HG03354 (cell line): ENCODE results near the gene ASIC2.

ENCODE experiments used
- ATAC-seq: cut with Tn5 transposase; IDR thresholded peaks from one replicate; pipeline ENCODE4 v1.9.1; 2021; ENCODE audit warnings: mild to moderate bottlenecking; ENCODE audit not compliant: unreplicated experiment, poor library complexity, severe bottlenecking

The ASIC2 gene

DNA sequence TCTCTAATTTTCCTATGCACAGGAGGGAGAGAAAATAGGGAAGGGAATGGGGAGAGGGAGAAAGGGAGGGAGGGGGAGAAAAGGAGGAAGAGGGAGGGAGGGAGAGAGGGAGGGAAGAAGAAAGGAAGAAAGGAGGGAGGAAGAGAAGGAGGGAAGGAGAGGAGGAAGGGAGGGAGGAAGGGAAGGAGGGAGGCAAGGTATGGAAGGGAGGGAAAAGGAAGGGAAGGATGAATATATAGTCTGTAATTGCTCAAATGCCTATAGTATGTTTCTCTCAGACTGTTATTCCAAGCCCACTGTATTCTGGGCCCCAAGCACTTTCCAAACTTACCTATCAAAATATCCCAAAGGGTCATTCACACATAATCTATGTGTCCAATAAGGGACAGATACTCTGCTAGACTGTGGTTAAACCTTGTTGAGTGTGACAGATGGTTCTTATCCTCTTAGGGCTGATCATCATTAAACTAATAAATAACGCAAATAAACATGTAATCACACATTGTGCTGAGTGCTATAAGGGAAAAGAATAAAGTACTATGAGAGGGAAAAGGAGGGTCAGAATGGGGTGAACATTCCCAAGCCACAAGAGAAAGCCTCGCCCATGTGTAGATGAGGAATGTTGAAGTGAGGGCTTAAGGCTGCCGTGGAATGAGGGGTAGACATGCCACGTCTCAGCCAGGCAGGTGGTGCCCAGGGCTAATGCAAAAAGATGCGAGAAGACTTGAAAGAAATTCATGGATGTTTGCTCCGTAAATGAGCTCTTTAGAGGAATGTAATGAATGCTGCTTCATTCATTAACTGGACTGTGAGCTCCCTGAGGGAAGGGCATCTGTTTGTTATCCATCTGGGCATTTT lies 30.6 kb downstream of the ASIC2 start:
- no peak for ATAC-seq

DNA sequence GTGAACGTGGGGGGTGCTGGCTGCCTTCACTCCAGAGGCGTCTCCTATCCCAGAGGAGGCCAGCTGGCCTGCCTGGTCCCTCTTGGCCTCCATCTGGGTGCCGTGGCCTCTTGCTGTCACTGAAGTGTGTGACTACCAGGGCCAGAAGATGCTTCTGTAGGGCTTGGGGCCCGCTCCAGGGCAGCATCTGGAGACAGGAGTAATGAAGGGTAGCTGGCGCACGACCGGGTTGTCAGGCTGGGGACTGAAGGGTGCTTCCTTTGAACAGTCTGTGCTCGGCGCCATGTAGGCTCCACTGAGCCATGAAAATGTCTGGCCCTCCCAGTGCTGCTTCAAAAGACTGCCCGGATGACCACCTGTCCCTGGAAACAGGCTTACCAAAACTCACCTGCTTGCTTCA lies 31.3 kb downstream of the ASIC2 start:
- no peak for ATAC-seq

DNA sequence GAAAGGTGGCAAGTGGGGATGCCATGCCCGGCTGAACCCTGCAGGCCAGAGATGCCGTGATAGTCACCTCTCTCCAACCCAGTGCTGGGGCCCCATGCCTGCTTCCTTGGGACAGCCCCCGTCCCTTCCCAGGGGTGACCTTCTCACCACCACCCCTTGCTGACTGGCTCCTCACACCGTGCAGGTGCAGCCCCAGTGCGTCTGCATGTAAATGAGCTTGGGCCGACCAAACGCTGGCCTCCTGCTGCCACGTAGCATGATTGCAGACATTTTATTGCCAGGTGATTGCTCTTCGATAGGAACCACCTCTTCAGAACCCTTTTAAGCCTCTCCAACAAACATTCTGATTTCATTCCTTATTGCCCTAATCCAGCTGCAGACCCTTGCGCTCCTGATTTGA lies 32.5 kb downstream of the ASIC2 start:
- ATAC-seq: no peak

DNA sequence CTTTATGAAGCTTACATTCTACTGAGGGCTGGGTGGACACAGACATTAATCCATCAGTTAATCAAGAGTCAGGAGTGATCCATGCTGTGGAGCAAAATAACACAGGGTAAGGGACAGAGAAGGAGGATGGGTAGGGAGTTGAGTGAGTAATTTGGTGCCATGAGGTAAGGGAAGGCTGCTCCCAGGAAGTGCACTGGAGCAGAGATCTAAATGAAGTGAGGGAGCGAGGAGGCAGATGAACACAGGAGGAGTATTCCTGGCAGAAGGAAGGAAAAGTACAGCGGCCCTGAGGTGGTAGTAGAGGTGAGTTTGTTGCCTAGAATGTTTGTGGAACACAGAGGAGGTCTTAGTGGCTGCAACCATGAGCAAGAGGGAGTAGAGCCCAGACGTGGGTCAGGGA lies 34.8 kb downstream of the ASIC2 start:
- ATAC-seq: no peak

DNA sequence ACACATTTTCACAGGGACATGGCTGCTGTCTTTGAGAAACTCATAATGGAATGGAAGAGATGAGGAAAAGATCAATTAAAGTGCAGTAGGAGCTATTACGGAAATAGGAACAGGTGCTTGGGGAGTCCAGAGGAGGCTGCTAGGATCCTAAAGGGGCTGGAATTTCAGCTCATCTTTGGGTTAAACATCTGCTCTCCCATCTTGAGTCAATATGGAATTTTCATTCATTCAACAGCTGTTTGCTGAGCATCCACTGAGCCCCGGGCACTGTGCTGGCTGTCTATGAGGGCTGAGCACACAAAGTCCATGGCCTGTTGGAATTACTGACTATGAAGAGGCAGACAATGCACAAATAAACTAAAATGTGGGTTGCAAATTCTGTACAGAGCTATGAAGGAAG lies 47.9 kb downstream of the ASIC2 start:
- no peak for ATAC-seq

DNA sequence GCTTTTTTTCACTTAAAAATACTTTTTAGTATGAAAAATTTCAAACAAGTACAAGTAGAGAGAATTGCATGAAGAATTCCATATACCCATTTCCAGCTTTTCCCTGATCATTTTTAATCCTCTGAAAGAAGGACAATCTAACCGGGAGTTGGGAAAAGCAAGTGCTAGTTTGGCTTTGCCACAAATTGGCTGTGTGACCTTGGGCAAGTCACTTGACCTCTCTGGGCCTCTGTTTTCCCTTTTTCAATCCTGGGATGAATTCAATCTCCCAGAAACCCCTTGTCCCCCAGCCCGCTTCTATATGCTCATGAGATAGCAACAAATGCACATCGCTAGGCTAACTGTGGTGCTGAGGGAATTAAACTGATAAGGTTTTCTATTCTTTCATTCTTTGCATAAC lies 49.4 kb downstream of the ASIC2 start:
- ATAC-seq: no peak

DNA sequence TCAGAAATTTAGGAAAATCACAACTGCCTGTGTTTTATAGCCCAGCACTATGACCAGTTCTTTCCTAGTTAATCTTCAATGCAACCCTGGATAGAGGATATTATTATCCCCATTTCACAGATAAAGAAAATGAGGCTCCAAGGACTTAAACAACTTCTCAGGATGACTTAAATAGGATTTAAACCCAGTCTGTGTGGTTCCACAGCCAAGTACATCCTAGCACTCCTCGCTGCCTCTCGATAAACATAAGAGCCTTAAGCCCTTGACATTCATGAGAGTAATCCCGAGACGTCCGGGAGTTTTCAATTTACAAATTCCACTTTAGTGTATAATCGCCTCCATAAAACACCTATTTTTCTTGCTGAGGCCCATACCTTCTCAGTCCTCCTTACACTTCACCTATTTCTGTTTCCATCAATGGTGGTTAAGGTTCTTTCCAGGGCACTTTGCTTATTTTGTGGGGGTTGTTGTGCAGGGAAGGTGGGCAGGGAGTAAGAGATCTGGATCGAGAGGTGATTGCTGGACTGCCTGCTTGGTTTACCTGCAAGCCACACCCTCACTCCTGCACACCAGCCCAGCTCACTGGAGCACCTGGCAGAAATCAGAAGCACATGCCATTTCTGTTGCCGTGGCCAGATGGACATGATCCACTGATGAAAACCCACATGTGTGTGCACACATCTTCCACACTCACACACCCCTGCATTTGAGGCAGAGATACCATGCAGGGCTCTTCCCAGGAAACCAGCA lies 50.5 kb downstream of the ASIC2 start:
- ATAC-seq: no peak

DNA sequence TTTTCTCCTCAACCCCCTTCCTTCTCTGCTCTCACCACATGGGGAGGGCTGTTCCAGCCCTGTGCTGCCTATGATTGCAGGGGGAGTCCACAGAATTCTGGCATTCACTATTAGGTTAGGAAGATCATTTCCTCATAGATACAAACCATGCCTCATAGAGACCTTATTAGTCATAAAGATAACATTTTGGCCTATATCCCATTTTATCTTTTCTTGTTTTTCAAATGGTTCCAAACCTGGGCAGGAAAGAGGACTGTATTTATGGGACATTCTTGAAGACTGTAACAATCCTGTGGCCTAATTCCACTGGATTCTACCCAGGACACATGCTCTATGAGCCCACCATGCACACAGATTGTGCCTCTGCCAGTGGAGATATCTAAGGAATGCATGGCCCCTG lies 51.7 kb downstream of the ASIC2 start:
- ATAC-seq: no peak

DNA sequence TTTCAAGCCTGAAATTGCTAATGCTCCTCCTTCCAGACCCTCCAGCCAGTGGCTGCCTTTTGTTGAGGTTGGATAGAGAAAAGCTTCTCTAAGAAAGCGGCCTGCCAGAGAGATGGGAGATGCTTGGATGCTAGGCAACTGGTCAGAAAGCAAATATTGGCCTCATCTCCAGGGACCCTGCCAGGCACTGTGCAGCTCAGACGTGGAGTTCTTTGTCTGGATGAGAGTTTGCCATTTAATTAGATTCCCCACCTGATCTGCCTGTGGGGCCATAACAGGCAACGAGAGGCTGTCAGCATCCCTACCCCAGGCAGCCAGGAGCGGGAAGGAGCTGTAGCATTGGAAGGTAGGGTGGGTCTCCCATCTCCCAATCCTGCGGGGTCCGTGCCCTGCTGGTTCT lies 52.7 kb downstream of the ASIC2 start:
- ATAC-seq: no peak

DNA sequence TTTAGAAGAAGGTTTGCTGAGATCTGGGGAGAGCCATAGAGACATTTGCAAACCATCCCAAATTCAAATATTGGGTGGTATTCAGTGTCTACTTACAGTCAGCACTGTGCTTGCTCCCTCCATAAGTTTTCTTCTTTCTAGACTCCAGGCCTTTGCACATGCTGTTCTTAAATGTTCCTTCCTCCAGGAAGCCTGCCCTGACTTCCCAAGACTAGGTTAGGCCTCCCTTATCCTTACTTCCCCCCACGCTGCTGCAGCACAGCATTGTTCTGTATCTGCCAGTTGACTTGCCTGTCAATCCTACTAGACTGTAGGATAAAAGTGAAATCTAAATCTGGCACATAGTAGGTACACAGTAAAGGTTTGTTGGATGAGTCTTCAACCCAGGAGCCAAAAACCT lies 53.4 kb downstream of the ASIC2 start:
- ATAC-seq: no peak

DNA sequence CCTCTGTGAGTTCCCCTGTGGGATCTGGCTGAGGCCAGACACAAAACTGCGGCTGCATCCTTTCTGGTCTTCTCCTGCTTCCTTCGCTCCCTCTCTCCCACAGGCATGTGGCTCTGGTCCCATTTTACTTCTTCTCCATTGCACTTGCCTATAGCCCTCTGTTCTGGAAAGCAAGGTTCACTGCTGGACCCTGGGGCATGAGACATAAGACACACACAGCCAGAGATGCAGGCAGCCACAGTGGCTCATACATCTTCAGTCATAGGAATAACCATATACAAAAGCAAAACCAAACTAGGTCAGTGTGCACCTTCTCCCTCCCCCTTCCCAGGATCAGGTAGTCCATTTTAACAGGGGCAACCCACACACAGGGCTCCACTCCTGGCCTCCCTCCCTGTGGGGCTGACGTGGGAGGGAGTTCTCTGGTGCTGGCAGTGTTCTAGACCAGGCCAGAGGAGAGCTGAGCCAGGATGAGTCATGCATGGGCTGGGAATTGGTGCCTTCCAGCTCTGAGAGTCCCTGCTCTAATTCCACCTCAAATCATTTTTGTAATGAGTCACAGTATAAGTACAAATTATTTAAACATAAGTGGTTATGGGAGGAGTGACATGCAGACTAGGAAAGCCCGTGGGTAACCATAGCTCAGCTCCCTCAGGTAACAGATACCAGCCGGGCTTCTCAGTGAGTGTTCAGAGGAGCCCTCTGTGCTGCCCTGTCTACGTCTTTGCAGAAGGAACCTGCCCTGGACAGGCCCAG lies 58.0 kb downstream of the ASIC2 start:
- ATAC-seq: no peak

DNA sequence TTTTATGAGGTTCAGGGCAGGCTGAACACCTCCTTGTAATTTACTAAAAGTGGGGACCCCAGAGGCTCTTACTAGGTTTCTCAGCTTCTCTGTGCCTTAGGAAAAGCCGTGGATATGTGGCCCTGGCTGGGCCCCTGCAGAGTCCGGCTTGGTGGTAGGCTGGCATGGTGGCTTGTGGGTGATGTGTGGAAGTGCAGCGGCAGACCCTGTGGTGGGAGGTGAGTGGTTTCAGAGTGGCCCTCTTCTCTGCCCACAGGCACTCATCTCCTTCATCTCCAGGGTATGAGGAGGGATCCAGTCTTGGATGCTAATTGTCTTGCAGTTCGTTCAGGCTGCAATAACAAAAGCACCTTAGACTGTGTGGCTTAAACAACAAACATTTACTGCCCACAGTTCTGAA lies 58.9 kb downstream of the ASIC2 start:
- no peak for ATAC-seq

DNA sequence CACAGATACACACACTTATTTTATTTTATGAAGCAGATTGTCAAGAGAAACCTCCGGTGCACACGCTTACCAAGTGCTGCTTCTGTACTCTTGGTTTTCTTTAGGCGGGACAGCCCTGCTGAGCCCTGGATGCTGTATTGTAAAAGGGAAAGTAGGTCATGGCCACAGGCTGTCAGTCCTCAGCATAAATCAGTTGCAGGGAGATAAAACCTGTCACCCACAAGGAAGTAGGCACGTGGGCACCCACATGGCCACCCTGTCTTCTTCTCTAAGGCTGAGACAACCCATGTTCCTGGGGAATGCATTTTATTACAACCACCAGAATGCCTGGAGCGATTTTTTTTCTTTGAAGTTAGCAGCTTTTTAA lies 59.3 kb downstream of the ASIC2 start:
- no peak for ATAC-seq

DNA sequence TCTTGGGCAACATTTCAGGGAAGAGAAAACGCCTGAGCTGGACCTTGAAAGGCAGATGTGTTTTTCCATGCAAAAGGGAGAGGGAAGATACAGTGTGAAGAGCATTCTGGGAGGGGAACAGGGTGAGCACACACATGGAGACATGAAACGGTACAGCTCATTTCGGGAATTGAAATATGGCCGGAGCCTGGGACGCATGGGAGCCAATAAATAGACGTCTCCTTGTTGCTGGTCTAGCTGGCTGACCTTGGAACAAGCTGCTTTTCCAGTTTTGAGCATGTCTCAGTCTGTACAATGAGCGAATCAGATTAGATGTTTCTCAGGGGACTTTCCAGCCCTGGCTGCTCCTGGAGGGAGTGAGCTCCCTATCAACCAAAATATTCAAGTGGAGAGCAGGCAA lies 63.6 kb downstream of the ASIC2 start:
- ATAC-seq: no peak

DNA sequence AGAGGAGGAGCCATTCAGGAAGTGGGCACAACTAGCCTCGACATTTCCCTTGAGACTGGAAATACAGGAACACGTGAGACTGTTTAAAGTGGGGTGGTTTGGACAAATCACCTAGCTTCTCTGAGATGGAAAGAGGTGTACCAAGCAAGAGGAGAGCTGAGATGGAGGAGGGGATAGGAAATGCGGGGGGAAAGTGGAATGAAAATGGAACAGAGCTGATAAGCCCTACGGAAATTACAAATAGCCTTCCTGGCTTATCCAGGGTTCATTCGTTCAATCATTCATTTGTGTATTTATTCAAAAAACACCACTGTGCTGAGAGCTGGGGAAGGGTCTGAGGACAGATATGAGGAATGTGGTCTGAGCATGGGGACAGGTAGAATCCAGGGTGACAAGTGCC lies 64.1 kb downstream of the ASIC2 start:
- no peak for ATAC-seq

DNA sequence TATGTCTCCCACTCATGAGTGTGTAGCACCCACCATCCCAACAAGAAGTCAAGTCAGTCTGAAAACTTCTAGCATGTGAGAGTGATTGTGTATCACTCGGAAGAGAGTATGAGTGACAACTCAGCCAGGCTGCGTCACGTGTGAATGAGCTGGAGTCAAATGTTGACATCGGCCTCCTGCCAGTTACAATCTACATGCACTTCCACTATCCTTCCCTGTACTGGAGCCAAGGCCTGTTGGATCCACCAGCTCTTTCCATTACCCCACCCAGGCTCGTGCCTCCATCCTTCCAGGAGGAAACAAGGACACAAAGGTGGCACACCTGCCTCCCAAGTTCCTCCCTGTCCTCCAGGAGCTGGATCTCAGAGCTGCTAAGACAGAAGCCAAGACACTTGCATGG lies 64.5 kb downstream of the ASIC2 start:
- no peak for ATAC-seq

DNA sequence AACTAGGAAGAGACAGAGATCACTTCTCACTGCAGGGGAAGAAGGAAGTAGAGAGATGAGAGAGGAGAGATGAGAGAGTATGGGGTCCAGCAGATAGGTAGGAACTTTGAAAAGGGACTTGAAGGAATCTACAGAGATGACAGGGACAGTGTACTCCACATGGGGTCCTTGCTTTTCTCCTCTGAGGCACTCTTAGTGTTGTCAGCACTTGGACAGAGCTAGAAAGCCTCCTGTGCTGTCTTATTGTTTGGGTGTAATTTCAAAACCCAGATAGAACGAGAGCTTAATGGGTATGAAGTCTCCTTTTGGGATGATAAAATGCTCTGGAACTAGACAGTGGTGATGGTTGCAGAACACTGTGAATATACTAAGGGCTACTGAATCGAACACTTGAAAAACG lies 65.2 kb downstream of the ASIC2 start:
- no peak for ATAC-seq

DNA sequence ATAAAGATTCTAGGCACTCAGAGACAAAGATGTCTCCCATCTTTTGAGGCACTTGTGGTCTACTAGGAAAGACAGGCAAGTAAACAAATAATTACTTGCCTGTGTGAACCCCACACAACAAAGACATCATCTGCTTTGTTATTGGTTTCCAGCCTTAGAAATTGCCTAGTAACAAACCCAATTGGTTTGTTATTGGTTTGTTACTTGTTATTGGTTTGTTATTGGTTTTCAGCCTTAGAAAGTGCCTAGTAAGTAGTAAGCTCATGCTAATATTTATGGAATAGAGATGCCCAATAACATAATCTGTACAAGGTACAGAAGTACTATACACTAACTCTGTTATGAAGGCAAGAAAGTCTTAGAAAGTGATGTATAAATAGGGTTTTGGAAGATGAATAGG lies 67.1 kb downstream of the ASIC2 start:
- no peak for ATAC-seq

DNA sequence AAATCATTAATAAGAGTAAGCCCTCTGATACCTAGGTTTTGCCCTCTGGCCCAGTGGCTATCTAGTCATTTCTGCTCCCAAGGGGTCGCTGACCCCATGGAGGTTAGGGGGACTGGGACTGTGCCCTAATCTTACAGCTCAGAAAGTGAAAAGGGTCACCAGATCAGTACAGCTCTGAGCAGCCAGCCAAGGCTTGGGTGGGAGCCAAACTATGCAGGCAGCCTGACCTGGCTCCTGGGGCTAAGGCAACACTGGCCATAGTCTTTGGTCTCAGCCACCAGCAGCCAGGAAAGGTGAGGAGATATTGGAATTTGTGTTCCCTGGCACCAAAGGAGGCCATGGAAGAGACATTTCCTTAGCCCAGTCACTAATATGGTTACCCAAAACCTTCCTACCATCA lies 67.6 kb downstream of the ASIC2 start:
- ATAC-seq: no peak

DNA sequence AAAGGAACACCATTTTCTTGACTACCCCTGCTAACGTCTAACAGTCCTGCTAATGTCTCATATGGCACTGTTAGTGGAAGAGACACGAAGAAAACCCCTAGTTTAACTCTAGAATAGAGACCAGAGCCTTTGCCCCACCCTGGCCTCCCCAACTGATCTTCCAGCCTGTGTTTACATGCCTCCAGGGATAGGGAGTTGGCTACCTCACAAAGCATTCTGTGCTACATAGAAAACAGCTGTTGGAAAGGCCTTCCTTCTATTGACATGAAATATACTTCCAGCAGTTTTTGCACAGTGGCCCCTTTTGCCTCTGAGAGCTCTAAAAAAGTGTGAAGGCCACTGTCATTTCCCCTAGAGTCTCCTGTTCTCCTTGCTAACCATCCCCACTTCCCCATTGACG lies 73.1 kb downstream of the ASIC2 start:
- no peak for ATAC-seq
